Neural crest cell (in vitro differentiated cells): ENCODE data around the gene MVB12B. TPM values are rescaled to one million over a fixed set of nuclear protein-coding genes. Genes with fewer than 3 reads are reported as not detected.
"Not testable (repeated sequence)": the region's sequence is repeated elsewhere in the genome, so short reads cannot be mapped to it uniquely, and the experiment has no call there.

Experiments used
- DNase-seq: peaks from one replicate; pipeline ENCODE4 v3.0.0; 2021; ENCODE audit warnings: low read depth, mixed read lengths, low spot score
- H3K27ac Mint-ChIP-seq: one replicate; pipeline ENCODE4 v1.8.0; 2021; ENCODE audit warnings: mild to moderate bottlenecking, mixed read lengths; ENCODE audit not compliant: unreplicated experiment
- H3K27me3 Mint-ChIP-seq: 2 replicates; pipeline ENCODE4 v1.8.0; 2021; ENCODE audit warnings: low read depth, mild to moderate bottlenecking, mixed read lengths
- H3K36me3 Mint-ChIP-seq: 2 replicates; pipeline ENCODE4 v1.8.0; 2021; ENCODE audit warnings: low read depth, mild to moderate bottlenecking, mixed read lengths
- H3K4me1 Mint-ChIP-seq: 2 replicates; pipeline ENCODE4 v1.8.0; 2021; ENCODE audit warnings: mixed read lengths
- H3K4me3 Mint-ChIP-seq: one replicate; pipeline ENCODE4 v1.8.0; 2021; ENCODE audit warnings: mild to moderate bottlenecking, mixed read lengths
- H3K9me3 Mint-ChIP-seq: 2 replicates; pipeline ENCODE4 v1.8.0; 2021; ENCODE audit warnings: mixed read lengths
- total RNA-seq: library from RNA; stranded (reverse); gene quantifications from 2 replicates; pipeline ENCODE4 v1.2.1, GENCODE V29; 2021
- TF ChIP-seq, protein P1 (sequence below): fragments of 200-600 bp; sonication (generic); conservative IDR thresholded peaks from 2 replicates; pipeline ENCODE4 v1.5.0; 2021; ENCODE audit warnings: antibody characterized with exemption, mild to moderate bottlenecking

The MVB12B gene
- total RNA-seq, 1 donor from 2014 or later = 68.1 TPM

DNA sequence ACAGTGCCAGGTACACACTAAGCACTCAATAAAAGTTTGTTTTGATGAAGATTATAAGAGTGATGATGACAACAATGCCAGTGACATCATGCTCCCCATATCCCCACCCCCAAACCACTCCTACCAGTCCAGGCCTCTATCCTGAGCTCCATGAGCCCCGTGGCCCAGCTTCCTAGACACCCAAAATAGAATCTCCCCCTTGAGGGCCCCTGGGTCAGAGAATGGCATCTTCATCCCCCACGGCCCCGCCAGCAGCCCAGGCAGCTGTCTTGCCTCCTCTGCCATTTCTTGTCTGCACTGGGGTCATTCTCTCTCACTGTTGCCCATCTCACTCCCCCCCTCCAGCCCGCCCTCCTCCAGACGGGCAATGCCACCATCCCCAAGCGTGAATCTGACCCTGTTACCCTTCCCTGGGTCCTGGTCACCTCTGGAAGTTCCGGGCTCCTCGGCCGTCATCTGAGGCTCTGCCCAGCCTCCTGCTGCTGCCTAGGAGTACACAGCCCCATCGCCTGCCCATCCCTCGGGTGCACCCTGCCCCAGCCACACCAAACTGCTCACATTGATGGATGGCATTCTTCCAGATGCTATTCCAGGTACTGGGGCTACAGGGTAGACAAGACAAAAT is 210.3 kb downstream of the MVB12B start:
- peaks cover 21% of the 10 kb centered on the region for H3K27me3 Mint-ChIP-seq
- no peaks in the 10 kb centered on the region for H3K9me3 Mint-ChIP-seq
- H3K36me3 Mint-ChIP-seq = no peaks in the 10 kb centered on the region
- no peak overlapping the region for H3K27ac Mint-ChIP-seq
- H3K4me1 Mint-ChIP-seq = peaks cover 19% of the 10 kb centered on the region
- no peak overlapping the region for H3K4me3 Mint-ChIP-seq
- TF ChIP-seq, protein P1, sequence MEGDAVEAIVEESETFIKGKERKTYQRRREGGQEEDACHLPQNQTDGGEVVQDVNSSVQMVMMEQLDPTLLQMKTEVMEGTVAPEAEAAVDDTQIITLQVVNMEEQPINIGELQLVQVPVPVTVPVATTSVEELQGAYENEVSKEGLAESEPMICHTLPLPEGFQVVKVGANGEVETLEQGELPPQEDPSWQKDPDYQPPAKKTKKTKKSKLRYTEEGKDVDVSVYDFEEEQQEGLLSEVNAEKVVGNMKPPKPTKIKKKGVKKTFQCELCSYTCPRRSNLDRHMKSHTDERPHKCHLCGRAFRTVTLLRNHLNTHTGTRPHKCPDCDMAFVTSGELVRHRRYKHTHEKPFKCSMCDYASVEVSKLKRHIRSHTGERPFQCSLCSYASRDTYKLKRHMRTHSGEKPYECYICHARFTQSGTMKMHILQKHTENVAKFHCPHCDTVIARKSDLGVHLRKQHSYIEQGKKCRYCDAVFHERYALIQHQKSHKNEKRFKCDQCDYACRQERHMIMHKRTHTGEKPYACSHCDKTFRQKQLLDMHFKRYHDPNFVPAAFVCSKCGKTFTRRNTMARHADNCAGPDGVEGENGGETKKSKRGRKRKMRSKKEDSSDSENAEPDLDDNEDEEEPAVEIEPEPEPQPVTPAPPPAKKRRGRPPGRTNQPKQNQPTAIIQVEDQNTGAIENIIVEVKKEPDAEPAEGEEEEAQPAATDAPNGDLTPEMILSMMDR = no peak
- no peak for DNase-seq

DNA sequence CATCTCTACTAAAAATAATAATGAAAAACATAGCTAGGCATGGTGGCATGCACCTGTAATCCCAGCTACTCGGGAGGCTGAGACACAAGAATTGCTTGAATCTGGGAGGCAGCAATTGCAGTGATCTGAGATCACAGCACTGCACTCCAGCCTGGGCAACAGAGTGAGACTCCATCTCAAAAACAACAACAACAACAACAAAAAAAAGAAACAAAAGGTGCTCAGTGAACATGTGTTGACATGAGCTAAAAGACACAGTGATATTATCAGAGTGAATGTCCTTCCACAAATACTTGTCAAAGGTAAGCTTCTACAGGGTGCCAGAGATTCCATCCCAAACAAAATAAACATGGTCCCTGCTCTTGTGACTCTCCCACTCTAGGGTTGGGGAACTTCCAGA is 211.9 kb downstream of the MVB12B start:
- TF ChIP-seq, protein P1 = no peak
- Mint-ChIP-seq H3K27me3 (peaks cover 19% of the 10 kb centered on the region), H3K36me3 (no peaks in the 10 kb centered on the region), H3K4me3 (no peak overlapping the region), H3K27ac (no peak overlapping the region), H3K9me3 (no peaks in the 10 kb centered on the region), H3K4me1 (peaks cover 12% of the 10 kb centered on the region)
- no peak for DNase-seq

DNA sequence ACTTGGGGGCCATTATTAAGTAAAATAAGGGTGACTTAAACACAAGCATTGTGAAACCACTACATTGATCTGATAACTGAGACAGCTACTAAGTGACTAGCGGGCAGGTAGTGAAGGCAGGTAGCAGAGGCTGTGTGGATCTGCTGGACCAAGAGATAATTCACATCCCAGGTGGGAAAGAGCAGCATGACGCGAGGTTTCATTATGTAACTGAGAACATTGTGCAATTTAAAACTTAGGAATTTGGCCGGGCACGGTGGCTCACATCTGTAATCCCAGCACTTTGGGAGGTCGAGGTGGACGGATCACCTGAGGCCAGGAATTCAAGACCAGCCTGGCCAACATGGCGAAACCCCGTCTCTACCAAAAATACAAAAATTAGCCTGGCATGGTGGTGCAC is 213.8 kb downstream of the MVB12B start:
- DNase-seq, H3K4me3 Mint-ChIP-seq, H3K27ac Mint-ChIP-seq, H3K27me3 Mint-ChIP-seq, H3K36me3 Mint-ChIP-seq, H3K4me1 Mint-ChIP-seq, H3K9me3 Mint-ChIP-seq: not testable (repeated sequence)

DNA sequence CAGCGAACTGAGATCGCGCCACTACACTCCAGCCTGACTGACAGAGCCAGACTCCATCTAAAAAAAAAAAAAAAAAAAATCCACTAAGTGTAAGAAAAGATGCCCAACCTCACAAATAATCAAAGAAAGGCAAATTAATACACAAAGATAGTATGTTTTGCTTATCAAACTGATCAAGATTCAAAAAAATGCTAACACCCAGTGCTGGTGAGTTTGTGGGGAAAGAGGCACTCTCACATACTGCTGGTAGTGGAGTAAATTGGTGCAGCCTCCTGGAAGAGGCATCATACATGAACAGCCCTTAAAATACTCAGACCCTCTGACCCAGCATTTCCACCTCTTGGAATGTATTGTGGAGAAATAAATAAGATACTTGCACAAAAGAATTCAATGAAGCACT is 216.9 kb downstream of the MVB12B start:
- TF ChIP-seq, protein P1 = no peak
- no peak for DNase-seq
- no peaks in the 10 kb centered on the region for H3K36me3 Mint-ChIP-seq
- H3K9me3 Mint-ChIP-seq = no peaks in the 10 kb centered on the region
- H3K27ac Mint-ChIP-seq = no peak overlapping the region
- no peak overlapping the region for H3K4me3 Mint-ChIP-seq
- H3K27me3 Mint-ChIP-seq = no peaks in the 10 kb centered on the region
- no peaks in the 10 kb centered on the region for H3K4me1 Mint-ChIP-seq

DNA sequence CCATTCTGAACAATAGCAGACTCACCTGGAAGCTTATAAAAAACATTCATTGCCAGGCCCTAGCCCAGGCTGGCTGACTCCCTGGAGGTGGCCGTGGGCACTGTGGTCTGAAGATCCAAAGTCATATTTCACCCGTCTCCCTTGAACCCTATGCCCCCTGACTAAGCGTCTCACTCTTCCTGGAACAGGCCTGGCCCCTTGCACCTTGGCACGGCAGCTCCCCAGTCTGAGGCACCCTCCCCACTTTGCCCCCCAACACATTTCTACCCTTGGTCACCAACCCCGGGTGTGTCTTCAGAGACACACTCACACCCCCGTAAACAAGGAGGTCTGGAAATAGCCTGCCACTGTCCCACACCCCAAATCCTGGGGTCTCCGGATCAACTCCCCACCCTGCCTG is 218.5 kb downstream of the MVB12B start:
- H3K27ac Mint-ChIP-seq = no peak overlapping the region

DNA sequence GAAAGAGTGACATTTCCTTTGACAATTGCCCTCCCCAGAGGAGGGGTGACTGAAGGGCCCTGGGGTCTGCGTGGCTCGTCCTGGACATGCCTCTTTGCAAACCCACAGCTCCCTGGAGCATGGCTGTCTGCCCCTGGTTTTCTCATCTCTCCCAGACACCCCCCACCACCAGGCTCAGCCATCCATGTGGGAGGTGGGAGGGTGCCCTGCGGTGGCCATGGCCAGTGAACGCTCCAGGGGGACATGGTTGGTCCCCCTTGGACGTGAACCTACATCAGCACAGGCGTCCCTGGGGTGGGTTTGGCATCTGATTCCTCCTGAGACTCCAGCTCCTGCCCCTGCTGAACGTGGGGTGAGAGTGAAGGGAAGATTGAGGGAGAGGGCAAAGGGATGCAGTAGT is 219.4 kb downstream of the MVB12B start:
- no peaks in the 10 kb centered on the region for H3K36me3 Mint-ChIP-seq
- H3K4me3 Mint-ChIP-seq = no peak overlapping the region
- peak overlapping the region; percentile 71 for H3K27ac Mint-ChIP-seq
- DNase-seq = no peak
- TF ChIP-seq, protein P1 = no peak
- no peaks in the 10 kb centered on the region for H3K27me3 Mint-ChIP-seq
- no peaks in the 10 kb centered on the region for H3K9me3 Mint-ChIP-seq
- no peaks in the 10 kb centered on the region for H3K4me1 Mint-ChIP-seq

More for the DNA sequence above, 218.5 kb downstream of the MVB12B start:
- DNase-seq = no peak
- TF ChIP-seq, protein P1 = no peak
- Mint-ChIP-seq H3K27me3 (no peaks in the 10 kb centered on the region), H3K9me3 (no peaks in the 10 kb centered on the region), H3K4me3 (no peak overlapping the region), H3K4me1 (no peaks in the 10 kb centered on the region), H3K36me3 (no peaks in the 10 kb centered on the region)
